ENCODE data around the gene A3GALT2.

Gene A3GALT2

GRCh38 chr1:33272509-33272908 is 48.4 kb downstream of the A3GALT2 start:
- DNase-seq (ENCODE audit: low read depth in 2 of 2), result no peak

GRCh38 chr1:33271666-33272505 is 49.0 kb downstream of the A3GALT2 start:
- no peak for DNase-seq (ENCODE audit: low read depth in 2 of 2)

GRCh38 chr1:33270808-33271465 is 50.0 kb downstream of the A3GALT2 start:
- no peak for DNase-seq (ENCODE audit: low read depth in 2 of 2)

- DNase-seq (ENCODE audit: low read depth in 2 of 2), result no peak
Measured at GRCh38 chr1:33270379-33270778, 50.5 kb downstream of the A3GALT2 start.

- no peak for DNase-seq (ENCODE audit: low read depth in 2 of 2)
Measured at GRCh38 chr1:33269621-33270020, 51.3 kb downstream of the A3GALT2 start.

GRCh38 chr1:33268927-33269610 is 51.8 kb downstream of the A3GALT2 start:
- no peak for DNase-seq (ENCODE audit: low read depth in 2 of 2)

- no peak for DNase-seq (ENCODE audit: low read depth in 2 of 2)
Measured at GRCh38 chr1:33268457-33268856, 52.4 kb downstream of the A3GALT2 start.

- DNase-seq (ENCODE audit: low read depth in 2 of 2), result no peak
Measured at GRCh38 chr1:33267468-33268205, 53.3 kb downstream of the A3GALT2 start.

- DNase-seq (ENCODE audit: low read depth in 2 of 2), result no peak
Measured at GRCh38 chr1:33266766-33267165, 54.1 kb downstream of the A3GALT2 start.

- no peak for DNase-seq (ENCODE audit: low read depth in 2 of 2)
Measured at GRCh38 chr1:33265780-33266605, 54.9 kb downstream of the A3GALT2 start.

- DNase-seq (ENCODE audit: low read depth in 2 of 2), result no peak
Measured at GRCh38 chr1:33263890-33264504, 56.9 kb downstream of the A3GALT2 start.

- DNase-seq (ENCODE audit: low read depth in 2 of 2), result no peak
Measured at GRCh38 chr1:33261344-33261743, 59.6 kb downstream of the A3GALT2 start.

GRCh38 chr1:33260439-33260838 is 60.5 kb downstream of the A3GALT2 start:
- DNase-seq (ENCODE audit: low read depth in 2 of 2), result no peak

GRCh38 chr1:33259879-33260278 is 61.0 kb downstream of the A3GALT2 start:
- DNase-seq (ENCODE audit: low read depth in 2 of 2), result no peak

- DNase-seq (ENCODE audit: low read depth in 2 of 2), result no peak
Measured at GRCh38 chr1:33258788-33259274, 62.1 kb downstream of the A3GALT2 start.

- no peak for DNase-seq (ENCODE audit: low read depth in 2 of 2)
Measured at GRCh38 chr1:33257772-33258712, 62.9 kb downstream of the A3GALT2 start.

- no peak for DNase-seq (ENCODE audit: low read depth in 2 of 2)
Measured at GRCh38 chr1:33257207-33257771, 63.6 kb downstream of the A3GALT2 start.
